HL-60 (cell line): ENCODE measurements around the gene TRAF1.

Source experiments
- GABPA ChIP-seq: IDR thresholded peaks from 2 replicates; pipeline ENCODE4 v1.6.1; 2012; ENCODE audit warnings: low read depth
- POLR2AphosphoS5 ChIP-seq: IDR thresholded peaks from 2 replicates; pipeline ENCODE4 v1.6.1; 2012; ENCODE audit warnings: low read depth
- TF ChIP-seq, protein P1 (sequence below): IDR thresholded peaks from one replicate; pipeline ENCODE4 v1.5.1; 2011; ENCODE audit warnings: low read length, control low read depth, inconsistent platforms; ENCODE audit not compliant: insufficient read depth
- TF ChIP-seq, protein P2 (sequence below): IDR thresholded peaks from 2 replicates; pipeline ENCODE4 v1.6.1; 2012; ENCODE audit warnings: low read depth; ENCODE audit not compliant: insufficient replicate concordance

DNA sequence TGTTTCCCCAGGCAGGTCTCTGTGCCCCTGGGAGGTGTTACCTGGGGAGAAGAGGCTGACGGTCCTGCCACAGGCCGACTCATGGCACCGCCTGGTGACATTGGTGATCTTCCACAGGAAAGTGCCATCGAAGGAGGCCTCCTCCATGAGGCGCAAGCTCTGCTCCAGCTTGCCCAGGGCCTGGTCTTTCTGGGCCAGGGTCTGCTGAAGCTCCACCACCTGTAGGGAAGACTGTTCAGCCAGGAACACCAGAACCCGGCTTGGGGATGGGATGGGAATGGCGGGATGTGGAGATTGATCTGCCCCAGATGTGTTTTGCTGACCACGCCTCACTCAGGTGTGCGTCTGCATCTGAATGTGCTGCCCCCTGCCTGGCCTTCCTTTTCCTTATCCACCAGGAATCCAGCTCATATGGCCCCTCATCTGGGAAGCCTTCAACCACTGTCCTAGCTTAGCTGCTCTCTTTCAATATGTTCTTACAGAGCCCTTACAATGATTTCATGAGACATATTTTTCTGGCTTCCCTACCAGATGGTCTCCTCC, 15.2 kb downstream of the TRAF1 start:
- TF ChIP-seq, protein P1, sequence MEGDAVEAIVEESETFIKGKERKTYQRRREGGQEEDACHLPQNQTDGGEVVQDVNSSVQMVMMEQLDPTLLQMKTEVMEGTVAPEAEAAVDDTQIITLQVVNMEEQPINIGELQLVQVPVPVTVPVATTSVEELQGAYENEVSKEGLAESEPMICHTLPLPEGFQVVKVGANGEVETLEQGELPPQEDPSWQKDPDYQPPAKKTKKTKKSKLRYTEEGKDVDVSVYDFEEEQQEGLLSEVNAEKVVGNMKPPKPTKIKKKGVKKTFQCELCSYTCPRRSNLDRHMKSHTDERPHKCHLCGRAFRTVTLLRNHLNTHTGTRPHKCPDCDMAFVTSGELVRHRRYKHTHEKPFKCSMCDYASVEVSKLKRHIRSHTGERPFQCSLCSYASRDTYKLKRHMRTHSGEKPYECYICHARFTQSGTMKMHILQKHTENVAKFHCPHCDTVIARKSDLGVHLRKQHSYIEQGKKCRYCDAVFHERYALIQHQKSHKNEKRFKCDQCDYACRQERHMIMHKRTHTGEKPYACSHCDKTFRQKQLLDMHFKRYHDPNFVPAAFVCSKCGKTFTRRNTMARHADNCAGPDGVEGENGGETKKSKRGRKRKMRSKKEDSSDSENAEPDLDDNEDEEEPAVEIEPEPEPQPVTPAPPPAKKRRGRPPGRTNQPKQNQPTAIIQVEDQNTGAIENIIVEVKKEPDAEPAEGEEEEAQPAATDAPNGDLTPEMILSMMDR, result no peak
- TF ChIP-seq, protein P2, sequence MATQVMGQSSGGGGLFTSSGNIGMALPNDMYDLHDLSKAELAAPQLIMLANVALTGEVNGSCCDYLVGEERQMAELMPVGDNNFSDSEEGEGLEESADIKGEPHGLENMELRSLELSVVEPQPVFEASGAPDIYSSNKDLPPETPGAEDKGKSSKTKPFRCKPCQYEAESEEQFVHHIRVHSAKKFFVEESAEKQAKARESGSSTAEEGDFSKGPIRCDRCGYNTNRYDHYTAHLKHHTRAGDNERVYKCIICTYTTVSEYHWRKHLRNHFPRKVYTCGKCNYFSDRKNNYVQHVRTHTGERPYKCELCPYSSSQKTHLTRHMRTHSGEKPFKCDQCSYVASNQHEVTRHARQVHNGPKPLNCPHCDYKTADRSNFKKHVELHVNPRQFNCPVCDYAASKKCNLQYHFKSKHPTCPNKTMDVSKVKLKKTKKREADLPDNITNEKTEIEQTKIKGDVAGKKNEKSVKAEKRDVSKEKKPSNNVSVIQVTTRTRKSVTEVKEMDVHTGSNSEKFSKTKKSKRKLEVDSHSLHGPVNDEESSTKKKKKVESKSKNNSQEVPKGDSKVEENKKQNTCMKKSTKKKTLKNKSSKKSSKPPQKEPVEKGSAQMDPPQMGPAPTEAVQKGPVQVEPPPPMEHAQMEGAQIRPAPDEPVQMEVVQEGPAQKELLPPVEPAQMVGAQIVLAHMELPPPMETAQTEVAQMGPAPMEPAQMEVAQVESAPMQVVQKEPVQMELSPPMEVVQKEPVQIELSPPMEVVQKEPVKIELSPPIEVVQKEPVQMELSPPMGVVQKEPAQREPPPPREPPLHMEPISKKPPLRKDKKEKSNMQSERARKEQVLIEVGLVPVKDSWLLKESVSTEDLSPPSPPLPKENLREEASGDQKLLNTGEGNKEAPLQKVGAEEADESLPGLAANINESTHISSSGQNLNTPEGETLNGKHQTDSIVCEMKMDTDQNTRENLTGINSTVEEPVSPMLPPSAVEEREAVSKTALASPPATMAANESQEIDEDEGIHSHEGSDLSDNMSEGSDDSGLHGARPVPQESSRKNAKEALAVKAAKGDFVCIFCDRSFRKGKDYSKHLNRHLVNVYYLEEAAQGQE, result no peak
- TF ChIP-seq GABPA (no peak), POLR2AphosphoS5 (no peak)
